GM18502 (cell line): Measurements from ENCODE around the gene CCDC39.
"Not testable (repeated sequence)": the region's sequence is repeated elsewhere in the genome, so short reads cannot be mapped to it uniquely, and the experiment has no call there.

Experiments
- ATAC-seq: cut with Tn5 transposase; IDR thresholded peaks from one replicate; pipeline ENCODE4 v1.9.1; 2021; ENCODE audit warnings: mild to moderate bottlenecking; ENCODE audit not compliant: unreplicated experiment, poor library complexity

CCDC39 gene

DNA sequence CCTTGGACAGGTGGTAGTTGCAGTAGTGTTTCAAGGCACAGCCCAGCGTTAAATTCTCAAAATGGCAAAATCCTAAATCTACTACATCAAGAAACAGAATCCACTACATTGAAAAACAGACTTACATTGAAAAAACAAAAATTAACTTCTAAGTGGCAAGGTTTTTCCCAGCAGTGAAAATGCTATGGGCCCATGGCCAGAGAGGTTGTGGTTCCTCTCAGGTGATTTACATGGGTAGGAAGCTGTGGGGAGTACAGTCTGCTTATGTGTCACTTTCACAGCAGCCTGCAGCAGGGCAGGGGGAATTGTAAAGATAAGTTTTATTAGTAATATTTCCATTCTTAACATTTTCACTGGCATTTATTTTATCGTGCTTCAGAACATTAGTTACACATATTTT is 52.4 kb downstream of the CCDC39 start:
- peak; percentile 93 for ATAC-seq

DNA sequence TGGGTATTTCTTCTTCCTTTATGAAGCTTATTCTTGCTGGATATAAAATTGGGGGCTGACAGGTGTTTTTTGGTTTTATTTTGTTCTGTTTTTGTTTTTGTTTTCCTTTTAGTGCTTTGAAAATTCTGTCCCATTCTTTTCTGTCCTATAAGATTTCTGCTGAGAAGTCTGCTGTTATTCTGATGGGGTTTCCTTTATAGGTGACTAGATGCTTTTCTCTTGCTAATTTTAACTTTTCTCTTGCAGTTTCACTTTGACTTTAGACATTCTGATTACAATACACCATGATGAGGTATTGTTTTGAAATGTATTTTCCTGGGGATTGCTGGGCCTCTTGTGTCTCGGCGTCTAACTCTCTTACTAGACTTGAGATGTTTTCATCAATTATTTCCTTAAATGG is 54.6 kb downstream of the CCDC39 start:
- ATAC-seq, result peak; percentile 74

DNA sequence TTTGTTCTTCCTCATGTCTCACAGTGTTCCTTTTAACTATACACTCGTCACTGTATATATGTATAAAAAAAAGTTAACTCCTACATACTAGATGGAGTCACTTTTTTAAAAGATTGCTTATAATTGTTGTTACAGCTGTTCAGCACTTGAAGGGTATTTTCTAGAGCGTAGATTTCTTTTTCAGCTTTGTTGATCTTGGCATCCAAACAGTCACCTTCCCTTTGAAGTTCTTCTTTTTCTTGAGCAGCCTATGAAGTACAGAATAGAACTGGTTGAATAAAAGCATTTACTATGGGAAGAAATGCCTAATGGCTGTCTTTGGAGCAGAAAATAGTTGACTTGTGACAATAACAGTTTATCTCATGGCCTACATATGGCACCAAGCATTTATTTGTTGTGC is 59.6 kb downstream of the CCDC39 start:
- no peak for ATAC-seq

DNA sequence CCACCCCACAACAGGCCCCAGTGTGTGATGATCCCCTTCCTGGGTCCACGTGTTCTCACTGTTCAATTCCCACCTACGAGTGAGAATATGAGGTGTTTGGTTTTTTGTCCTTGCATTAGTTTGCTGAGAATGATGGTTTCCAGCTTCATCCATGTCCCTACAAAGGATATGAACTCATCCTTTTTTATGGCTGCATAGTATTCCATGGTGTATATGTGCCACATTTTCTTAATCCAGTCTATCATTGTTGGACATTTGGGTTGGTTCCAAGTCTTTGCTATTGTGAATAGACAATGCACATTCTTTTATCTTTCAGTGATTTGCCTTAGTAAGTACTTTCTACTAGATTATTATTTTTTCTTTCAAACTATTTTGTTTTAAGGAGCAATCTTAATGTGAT is 60.7 kb downstream of the CCDC39 start:
- not testable (repeated sequence) for ATAC-seq

DNA sequence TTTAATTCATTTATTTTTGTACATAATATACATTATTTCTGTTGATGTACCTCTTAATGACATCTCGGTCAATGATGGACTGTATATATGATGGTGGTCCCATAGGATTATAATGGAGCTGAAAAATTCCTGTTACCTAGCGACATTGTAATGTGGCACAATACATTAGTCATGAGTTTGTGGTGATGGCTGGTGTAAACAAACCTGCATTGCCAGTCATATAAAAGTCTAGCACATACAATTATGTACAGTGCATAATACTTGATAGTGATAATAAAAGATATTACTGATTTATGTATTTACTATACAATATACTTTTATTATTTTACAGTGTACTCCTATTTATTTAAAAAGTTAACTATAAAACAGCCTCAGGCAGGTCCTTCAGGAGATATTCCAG is 62.2 kb downstream of the CCDC39 start:
- no peak for ATAC-seq

DNA sequence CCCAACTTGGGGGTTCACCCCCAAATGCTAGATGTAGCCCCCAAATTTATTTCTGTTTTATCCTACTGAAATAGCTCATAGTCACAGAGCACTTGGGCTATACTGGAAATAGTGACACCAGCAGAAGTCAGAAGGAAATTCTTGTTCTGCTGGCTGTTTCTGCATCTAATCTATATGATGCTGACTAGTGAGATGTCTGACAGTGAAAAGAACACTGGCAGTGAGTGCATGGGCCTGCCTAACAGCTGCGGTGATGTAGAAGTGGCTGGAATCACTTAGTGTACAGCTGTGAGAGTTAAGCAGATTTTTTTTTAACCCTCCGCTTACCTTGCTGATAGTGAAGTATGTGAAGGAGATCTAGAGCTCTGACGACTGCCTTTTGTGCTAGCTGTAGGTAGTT is 63.3 kb downstream of the CCDC39 start:
- ATAC-seq, result no peak

DNA sequence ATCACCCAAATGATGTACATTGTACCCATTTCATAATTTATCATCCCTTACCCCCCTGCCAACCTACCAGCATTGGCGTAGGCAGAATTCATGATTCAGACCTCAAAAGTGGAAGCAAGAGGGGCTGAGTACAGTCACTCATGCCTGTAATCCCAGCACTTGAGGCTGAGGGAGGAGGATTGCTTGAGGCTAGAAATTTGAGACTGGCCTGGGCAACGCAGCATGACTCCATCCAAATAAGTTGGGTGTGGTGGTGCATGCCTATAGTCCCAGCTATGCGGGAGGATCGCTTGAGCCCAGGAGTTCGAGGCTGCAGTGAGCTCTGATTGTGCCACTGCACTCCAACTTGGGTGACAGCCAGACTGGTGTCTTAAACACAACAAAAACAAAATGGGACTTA is 66.9 kb downstream of the CCDC39 start:
- no peak for ATAC-seq

DNA sequence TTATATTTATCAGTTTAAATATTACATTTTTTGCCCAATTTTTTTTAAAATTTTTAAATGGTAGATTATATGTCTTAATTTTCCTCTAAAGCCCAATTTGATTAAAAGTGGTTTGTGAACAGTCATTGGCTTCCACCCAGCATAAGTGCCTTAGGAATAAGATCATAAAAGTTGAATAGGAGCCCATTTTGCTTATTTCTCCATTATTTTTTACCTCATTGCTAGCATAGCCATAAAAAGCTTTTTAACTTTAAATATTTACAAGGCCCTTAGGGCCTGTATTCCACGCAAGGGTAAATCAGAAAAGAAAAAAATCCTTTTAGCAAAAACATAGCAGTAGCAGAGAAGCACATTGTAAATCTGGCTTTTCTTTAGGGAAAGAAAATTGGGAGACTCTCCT is 68.3 kb downstream of the CCDC39 start:
- ATAC-seq, result no peak

DNA sequence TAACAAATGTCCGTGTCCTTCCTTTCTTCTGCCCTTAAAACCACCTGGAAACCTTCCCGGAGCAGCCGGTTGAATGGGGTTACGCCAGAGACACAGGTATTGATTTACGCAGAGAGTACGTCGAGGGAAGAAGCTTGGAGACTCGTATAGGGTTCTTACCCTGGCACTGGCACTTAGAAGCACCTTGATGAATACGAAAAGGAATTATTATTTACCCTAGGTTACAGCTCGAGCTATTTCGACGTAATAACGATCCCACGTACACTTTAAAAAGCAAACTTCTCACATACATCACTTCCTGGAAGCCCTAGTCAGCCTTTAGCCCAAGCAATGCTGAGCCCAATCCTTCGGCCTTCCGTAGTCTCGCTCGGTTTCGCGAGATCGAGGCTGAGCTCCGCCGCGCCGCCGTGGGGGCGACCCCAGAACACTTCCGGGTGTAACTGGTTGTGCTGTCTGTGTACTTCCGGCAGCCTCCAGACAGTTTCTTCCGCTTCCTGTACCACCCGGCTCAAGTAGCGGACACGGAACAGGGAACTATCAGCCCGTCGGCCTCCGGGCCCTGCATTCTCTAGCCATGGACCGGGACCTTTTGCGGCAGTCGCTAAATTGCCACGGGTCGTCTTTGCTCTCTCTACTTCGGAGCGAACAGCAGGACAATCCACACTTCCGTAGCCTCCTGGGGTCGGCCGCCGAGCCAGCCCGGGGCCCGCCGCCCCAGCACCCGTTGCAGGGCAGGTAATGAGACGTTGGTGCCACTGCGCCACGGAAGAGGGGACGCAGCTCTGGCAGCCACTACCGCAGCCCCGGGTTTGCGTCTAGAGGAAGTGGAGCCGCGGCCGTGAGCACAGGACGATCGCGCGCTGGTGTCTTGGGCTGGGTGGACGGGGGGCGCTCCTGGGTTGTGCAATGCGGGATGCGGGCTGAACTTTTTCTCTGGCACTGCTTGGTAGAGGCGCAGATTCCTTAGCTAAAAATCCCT is 77.3 kb downstream of the CCDC39 start, which contains the start of gene TTC14:
Gene TTC14 (plus strand): TSS at position 476 of the 979 bp plus-strand sequence. CDS start 99 bp downstream, at position 575.
- peak; percentile 97 for ATAC-seq

DNA sequence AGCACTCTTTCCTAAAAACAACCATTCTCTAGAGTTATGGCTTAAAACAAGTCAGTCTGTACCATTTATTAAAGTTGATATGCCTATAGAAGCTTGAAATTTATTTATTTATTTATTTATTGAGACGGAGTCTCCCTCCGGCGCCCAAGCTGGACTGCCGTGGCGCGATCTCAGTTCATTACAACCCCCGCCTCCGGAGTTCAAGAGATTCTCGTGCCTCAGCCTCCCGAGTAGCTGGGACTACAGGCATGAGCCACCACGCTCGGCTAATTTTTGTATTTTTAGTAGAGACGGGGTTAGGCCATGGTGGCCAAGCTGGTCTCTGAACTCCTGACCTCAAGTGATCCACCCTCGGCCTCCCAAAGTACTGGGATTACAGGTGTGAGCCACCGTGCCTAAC is 78.8 kb downstream of the CCDC39 start:
- no peak for ATAC-seq

DNA sequence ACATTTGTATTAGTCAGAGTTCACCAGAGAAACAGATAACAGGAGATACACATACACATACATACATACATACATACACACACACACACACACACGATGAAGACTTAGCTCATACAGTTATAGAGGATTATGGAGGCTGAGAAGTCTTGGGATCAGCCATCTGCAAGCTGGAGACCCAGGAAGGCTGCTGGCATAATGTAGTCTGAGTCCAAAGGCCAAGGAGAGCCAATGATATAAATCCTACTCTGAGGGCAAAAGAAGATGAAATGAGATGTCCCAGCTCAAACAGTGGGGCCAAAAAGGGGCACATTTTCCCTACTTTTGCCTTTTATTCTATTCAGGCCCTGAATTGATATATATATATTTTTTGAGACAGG is 83.7 kb downstream of the CCDC39 start:
- ATAC-seq, result no peak

DNA sequence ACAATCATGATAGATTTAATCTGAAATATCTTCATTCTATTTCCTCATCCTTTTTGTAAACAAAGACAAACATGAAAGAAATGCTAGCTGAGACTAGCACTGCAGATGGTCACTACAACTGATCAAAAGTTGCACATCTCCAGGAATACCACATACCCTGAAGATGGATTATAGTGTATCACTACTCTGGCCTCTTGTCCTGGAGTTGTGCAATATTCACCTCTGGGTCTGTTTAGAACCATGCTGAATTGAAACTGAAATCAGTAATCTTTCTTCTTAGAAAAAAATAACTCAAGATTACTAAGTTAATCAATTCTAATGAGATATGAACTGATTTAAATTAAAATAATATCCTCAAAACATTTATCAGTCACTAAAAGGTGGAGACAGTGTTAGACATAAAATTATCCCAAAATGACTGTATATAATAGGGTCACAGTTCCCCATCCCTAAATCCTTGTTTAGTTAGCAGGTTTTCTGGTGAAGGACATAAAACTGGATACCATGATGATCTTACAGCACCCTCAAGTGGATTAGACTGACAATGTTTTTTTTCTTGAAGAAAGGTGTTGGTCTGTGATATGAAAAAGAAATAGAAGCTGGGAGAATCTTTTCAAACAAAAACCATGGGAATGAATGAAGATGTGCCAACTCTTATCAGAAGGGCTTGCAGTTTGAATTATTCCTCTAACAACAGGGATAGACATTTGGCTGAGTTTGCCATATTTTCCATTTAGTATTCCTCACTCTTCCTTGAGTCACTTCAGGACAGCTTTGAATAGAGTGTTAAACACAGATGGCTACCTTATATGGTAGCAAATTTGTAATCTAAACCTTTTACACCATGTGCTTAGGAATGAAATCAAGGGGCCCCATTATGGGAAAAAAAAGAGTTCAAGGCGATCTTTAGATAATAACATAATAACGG is 84.4 kb downstream of the CCDC39 start:
- ATAC-seq, result peak; percentile 77

DNA sequence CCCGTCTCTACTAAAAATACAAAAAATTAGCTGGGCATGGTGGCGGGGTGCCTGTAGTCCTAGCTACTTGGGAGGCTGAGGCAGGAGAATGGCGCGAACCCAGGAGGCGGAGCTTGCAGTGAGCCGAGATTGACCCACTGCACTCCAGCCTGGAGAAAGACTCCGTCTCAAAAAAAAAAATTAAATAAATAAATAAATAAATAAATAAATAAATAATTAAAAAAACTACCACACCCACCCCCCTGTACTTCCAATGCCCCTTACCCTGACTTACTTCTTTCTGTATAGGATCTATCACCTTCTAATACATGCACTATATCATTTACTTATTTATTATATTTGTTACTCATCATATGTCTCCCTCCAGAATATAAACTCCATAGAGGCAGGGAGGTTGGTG is 85.7 kb downstream of the CCDC39 start:
- ATAC-seq, result not testable (repeated sequence)

DNA sequence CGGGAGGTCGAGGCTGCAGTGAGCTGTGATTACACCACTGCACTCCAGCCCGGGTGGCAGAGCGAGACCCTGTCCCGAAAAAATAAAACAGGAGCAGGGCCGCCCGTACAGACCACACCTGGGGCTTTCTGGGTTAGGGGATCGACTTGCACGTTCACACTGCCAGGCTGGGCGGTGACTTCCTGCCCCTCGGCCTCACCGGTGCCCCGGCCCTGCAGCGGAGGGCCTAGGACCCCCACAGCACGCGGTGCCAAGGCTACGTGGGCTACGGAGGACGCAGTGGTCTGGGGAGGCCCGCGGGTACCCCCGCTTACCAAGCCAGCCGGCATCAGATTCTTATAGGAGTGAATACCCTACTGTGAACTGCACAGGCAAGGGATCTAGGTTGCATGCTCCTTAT is 88.9 kb downstream of the CCDC39 start:
- no peak for ATAC-seq

DNA sequence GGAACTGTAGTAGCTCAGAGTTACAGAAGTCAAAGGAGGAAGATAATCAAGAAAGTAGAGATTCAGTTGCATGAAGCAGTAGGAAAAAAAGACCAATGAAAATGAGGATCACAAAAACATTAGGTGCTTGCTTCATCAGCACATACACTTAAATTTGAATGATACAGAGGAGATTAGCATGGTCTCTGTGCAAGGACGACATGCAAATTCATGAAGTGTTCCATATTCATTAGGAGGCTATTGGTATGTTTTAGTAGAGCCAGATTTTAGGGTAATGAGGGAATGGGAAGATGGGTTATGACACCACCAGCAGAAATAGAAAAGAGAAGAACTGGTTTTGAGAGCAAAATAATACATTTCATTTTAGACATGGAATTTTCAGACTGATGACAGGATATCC is 98.4 kb downstream of the CCDC39 start:
- ATAC-seq, result no peak

DNA sequence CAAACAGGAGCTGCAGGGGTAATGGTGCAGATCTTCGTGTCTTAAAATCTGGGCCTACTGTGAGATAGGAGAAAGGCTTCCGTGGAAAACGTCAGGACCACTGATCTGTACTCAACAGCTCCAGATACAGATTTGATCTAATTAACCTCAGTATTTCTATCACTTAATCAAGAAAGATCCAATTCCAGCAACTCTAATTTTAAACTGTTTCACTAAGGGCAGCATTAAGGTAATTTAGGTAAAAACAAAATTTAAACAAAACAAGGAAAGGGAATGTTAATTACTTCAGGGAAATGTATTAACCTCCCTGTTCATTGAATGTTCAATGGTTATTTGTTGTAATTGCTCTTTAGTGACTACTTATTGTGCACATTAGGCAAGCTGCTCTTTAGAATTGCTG is 103.7 kb downstream of the CCDC39 start:
- ATAC-seq, result no peak

DNA sequence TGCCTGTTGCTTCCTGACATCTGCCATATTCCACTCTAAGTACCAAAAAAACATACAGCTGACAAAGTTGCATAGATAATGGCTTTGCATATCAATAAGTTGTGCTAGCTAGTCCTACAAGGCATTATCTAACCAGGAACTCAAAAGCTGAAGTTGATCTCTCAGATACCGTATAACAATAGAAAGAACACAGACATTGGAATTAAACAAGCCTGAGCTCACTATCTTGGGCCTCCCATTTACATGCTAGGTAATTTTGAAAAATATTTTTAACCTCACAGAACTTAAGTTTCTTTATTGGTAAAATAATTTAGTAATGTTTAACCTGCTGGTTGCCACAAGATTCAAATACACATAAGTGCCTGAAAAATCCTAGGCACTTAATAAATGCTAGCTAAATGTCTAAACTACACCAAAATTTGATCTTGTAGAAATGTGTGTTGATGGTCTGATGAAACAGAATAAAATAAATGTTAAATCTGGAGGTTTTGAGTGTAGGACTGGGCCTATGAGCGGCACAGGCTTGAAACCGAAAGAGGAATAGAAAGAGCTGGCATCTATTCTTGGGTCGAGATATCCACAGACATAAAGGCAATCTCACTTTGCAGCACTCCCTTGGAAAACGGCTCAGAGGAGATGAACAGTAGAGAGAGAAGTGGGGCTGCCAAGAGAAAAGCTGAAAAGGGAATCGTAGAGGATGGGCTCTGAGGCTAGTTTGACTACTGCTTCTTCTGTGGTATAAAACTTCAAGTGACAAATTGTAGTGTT is 107.3 kb downstream of the CCDC39 start:
- peak; percentile 75 for ATAC-seq

DNA sequence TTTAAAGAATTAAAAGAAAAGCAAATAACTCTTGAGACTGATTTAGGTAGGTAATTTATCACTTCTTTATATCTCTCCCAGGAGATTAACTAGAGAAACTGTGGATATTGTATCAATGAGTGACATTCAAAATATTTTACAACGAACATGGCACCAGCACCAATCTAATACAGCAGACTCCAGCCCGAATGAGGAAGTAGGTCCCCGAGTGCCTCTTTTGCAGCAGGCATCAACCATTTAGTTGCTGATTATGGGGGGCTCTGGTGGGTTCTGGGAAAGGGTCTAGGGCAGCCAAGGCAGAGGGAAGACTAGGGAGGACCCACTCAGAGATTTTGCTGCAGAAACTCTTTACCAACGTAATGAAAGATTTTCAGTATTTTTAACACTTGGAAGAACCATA is 109.1 kb downstream of the CCDC39 start:
- ATAC-seq, result no peak

DNA sequence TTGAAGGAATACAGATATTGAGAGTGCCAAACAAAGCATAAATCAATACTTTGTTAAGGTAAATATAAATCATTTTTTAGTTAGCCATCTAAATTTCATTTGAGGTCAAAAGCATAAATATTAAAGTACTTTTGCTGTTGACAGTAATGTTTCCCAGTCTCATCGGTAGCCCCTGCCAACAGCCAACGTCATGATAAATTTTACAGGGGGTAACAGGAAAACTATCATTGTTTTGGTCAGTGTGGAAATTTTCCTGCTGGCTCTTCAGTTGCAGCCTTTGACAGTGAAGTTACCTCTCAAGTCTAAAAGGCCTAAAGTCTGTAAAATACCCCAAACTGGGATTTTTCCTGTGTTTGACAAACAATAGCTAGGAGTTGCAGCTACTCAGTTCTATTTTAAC is 114.6 kb downstream of the CCDC39 start:
- no peak for ATAC-seq
